Stimulated activated CD8-positive, alpha-beta memory T cell treated with anti-CD3 and anti-CD28 coated beads, Interleukin-15, amount 100 ng/mL, for 4 hours (primary cell): ENCODE measurements around the gene NCBP2L.

Experiments used
- DNase-seq, 2 donors: peaks; one replicate each; pipeline ENCODE4 v3.0.0-alpha.2; 2020; ENCODE audit warnings: low read depth in 2 of 2

Gene NCBP2L

DNA sequence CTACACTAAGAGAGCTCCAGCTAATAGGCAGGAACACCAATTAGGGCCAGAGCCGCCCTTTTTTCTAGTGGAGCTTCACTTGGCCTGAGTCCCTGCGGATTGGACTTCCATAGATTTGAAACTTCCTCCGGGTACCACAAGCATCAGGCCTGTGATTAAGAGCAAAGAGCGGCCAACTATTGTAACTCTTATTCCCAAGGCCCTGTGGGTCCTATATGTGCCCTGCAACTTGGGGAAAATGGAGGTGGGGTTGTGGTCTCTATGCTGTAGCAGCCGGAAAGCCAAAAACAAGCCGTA is at the start of gene NCBP2L:
Gene NCBP2L, plus strand, starts transcription at position 198 of the 297 bp plus-strand sequence. CDS start 16,488 bp downstream, outside the sequence.
- no peak for DNase-seq

DNA sequence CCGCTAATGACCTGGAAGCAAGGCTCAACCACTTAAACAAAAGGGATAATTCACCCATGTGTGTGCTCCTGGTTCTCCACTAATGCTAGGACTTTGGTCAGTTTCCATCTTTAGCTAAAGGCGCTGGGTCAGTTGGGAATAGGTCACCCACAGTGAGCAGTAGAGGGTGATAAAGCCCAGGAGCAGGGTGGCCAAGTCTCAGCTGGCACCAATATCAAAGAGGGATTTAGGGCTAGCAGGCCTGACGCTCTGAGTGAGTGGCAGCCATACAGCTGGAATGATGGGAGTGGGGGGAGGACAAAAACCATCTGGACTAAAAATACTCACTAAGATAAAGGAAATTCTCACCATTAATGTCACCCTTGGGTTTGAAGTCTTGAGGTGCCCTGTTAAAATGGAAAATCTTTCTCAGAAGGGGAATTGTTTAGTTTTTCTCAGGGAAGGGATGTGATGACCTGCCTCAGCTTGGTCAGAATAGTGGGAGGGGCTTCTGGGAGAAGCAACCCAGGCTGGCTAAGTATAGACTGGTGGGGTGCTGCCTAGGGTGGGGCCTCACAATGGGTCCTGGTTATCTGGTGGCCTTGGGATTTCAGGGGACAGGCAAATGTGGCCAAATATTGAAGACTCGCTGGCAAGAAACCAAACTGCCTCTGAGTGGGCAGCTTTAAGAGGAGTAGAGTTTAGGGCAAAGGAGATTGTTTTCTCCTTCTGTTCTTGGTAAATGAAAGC is 49.0 kb upstream of the NCBP2L start:
- no peak for DNase-seq

DNA sequence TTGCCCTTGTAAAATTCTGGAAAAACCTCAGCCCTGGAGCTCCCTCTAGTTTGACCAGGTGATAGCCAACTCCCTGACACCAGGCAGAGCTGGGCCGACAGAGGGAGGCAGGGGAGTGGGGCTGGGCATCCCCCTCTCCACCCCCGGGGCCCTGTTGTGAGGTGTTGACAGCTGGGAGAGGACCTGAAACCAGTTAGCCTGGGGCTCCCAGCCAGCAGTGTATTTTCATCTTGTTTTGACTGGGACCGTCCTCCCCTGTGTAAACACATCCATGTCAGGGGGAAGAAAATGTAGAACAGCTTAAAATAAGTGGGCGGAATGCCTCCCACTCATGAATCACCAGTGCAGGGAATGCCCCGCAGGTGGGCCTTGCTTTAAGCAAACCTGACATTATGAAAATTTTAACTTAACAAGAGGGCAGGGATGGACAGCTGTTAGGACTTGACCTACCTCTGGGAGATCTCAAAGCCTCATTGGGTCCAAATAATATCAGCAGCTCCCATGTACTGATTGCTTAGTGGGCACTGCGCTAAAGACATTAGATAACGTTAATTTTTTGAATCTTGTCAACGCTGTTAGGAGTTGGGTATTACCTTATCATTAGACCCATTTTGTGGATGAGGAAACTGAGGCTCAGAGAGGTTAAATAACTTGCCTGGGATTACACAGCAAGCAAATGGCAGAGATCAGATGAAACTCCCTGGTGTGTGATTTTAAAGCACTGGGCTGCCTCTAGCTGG is 47.8 kb upstream of the NCBP2L start:
- no peak for DNase-seq

DNA sequence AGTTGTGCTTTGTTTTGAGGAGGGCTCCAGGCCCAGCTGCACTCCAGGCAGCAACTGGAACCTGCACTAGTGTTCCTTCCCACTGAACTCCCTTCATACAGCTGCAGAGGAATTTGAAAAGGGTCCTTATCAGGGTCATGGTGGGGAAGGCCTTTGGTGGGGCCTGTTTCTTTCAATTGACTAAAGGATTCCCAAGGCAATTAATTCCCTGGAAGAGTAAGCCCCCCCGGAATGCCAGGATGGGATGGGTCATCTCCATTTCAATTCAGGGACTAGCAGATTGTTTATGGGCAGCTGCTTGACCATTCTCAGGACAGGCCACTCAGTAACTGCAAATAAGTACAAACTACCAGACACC is 47.3 kb upstream of the NCBP2L start:
- no peak for DNase-seq

DNA sequence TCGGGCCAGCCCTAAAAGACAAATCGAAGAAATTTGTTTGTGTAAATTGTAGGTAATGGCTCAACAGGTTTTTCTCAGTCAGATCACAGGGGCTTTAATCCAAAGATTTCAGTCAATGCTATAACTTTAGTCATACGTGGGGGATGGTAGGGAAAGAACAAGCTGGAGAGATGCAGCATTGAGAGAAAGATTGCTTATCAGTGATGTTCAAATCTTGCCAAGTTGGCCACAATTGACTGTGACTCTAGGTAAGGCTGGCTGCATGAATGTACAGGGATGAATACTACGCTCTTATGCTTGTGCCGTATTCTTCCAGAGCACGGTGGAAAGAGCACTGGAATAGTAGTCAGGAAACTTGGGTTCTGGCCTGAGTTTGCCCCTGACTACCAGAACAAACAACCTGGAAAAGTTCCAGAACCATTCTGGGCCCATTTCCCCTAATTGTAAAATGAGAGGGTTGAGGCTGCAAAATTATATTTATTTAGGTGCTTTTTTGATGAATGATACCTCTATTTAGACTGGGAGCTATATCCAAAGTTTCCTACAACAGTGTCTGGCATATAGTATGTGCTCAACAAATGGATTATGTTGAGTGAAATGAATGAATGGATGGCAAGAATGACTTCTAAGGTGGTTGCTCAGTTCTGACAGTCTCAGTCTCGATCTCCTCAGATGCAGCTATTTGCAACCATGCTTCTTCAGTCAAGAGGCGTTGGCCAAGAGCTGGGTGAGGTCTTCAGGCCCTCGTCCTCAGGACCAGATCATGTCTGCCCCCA is 46.4 kb upstream of the NCBP2L start:
- DNase-seq: no peak

DNA sequence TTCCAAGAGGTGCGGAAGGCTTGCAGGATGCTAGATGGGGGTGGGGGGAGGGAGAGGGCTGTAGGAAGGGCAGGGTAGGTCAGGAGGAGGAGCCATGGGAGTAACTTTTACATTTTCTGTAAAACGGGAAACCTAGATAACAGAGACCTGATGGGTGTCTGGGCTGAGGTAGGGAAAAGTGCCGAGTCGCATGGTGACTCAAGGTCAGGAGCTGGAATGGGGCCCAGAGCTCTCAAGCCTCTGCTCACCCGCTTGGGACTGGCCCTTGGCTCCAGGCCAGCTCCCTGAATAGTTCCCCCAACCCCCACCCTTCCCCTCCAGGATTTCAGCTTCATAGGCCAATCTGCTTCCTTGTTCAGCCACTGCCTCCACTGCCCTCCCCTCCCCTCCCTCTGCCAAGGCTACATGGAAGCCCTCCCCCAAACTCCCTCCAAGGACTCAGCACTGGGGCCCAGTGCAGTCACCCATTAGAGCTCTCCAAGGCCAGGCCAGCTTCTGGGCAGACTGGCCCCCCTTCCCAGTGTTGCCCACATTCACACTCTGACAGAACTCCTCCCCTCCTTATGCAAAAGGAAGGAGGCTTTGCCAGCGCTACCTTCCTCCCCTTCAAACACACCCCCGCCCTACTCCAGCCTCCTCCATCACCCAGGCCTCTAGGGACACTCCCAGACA is 45.6 kb upstream of the NCBP2L start:
- DNase-seq: no peak

DNA sequence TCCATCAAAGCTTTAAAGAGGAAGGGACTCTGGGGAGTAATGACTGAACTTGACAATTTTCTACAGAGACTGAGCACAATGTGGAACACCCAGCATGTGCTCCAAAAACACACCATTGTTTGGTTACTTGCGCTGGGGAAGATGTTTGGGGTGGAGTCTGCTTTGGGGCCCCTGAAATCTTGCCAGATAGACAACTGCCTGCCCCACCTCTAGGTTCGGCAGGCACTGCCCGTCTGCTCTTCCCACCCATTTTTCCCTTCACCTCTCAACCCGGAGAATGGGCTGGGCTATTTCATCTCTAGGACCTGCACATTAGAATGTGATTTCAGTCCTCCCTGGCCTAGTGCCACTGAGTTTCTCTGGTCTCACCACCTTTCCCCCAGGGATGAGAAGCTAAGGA is 43.8 kb upstream of the NCBP2L start:
- no peak for DNase-seq

DNA sequence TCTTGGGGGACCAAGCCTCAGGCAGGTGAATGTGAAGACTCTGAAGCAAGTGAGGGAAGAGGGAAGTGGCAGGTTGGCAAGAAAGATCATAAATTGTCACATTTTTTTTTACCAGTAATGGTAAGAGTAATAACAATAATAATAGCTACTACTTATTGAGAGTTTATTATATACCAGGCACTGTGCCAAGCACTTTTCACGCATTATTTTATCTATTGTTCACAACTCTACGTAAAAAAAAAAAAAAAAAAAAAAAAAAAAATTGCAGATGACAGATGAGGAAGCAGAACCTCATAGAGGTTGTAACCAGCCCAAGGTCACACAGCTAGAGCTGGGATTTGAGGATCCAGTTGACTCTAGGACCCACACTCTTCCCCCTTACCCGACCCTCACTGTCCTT is 42.9 kb upstream of the NCBP2L start:
- DNase-seq: no peak

DNA sequence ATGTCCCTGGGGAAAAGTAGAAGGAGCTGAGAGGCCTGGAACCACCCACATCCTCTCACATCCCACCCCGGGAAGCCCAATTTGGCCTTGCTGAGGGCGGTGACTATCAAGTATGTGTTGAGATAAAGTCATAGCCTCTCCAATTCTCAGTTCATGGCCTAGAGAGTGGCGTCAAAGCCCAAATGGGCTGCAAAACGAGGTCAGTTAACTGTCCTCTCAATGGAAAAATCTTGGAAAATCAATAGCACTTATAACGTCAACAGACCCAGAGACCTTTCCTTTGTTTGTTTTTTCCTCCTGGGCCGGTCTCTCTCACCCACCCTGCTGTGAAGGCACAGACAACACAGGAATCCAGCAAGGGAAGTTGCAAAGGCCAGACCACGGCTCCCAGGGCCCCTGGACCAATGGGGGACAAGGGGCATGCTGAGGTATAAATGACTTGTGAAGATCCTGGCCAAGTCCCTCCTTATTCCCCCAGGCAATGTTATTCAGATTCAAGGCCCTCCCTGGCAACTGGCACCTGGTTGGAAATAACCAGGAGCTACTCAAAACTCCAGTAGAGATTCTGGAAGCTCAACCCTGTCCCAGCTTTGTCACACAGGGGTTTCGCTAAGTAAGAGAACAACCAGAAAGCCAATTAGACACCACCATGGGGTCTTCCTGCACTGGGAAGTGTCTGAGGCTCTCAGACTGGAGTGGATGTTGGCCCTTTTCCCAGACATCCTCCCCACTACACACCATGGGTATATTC is 40.6 kb upstream of the NCBP2L start:
- DNase-seq: no peak

DNA sequence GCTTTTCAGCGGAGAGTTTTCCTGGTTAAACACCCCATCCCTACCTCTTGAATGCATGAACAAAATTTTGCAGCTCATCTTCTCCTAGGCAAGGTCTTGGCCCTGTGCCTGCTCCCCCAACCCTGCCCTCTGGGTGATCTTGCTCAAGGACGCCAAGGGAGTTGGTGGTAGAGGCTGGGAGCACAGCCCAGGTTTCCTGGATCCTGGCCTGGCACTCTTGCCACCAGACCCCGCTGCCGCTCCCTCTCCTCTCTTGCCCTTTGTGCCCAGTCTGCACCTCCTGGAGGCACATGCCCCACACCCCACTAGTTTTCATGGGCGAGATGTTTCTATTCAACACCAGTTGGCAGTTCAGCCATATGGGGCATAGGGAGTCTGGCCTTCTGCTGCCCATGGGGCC is 39.3 kb upstream of the NCBP2L start:
- no peak for DNase-seq

DNA sequence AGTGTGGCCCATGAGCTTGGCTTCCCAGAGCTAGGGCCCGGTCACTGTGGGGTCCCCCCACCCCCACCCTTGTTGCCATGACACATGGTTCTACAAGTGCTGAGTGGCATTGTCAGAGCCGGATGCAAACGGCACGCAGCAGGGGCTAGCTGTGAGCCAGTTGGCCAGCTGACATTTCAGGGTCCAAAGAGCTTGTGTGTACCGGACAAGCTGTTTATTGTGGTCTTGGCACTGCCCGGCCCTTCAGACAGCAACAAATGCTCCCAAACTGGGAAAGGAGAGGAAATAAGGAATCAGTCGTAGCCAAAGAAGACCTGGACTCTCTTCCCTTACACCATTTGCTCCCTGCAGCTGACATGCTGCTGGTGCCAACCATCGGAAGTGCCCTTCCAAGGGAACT is 38.8 kb upstream of the NCBP2L start:
- no peak for DNase-seq

DNA sequence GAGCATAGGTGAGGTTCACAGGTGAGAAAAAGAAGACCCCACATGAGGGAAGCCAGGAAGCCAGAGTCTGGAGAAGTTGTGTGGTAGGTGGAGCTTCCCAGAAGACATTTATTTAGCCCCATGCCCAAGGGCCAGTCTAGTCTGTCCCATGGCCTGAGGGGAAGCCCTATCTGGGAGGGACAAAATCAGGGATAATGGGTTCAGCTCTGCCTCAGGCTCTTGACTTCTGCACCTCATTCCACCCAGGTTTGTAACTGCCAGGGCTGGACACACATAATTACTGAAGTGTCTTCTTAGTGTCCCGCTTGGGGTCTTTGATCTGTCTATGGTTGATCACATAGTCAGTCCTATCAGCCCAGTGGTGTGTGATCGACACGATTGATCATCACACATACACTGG is 38.0 kb upstream of the NCBP2L start:
- DNase-seq: no peak

DNA sequence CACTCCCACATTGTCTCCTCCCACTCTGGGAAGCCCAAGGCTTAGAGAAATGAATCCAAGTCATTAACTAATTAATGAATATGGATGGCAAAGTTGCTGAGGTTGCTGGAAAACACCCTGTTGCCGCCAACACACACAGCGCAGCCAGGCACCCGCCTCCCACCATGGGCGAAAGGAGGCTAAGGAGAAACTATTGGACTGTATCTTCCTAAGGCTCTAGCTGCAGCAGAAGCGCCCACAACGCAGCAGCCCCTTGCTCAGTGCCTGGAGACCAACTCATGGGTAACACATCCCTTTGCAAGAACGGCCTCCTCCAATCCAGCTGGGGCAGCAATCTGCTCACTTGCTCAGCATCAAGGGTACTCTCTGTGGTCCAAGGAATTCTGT is 36.1 kb upstream of the NCBP2L start:
- no peak for DNase-seq

DNA sequence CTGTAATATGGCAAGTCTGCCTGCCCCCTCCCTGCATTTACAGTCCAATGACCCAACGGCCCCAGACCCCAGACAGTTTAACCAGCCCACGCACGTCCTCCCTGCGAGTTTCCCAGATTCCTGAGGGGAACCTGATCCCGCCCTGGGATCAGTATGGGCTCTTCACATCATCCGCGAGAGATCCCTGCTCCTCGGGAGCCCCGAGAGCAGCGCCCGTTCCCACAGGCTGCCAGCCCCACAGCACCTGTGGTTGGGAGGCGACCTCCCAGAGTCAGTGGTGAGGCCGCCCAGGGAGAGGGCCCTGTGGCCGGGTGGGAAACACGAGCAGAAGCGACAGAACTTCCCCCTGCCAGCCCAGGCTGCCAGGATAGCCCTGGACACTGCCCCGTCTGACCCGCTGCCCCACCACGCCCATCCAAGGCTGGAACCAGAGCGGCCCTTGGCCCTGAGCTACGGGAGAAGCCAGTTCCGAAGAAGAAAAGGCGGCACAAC is 34.8 kb upstream of the NCBP2L start:
- no peak for DNase-seq

DNA sequence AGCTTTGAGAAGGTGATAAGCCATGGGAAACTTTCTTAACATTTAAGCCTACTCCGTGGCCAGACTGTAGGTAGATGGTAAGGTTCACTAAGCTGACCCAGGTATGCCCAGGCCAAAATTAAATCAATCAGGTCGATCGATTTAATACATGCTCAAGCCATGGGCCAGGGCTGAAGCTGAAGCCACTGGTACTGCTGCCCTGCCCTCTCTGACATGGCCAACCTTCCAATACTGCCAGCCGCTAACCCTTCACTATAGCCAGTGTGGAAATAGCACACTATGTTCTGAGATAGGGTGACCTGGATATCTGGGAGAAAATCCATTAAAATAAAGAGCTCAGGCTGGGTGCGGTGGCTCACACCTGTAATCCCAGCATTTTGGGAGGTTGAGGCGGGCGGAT is 33.5 kb upstream of the NCBP2L start:
- no peak for DNase-seq

DNA sequence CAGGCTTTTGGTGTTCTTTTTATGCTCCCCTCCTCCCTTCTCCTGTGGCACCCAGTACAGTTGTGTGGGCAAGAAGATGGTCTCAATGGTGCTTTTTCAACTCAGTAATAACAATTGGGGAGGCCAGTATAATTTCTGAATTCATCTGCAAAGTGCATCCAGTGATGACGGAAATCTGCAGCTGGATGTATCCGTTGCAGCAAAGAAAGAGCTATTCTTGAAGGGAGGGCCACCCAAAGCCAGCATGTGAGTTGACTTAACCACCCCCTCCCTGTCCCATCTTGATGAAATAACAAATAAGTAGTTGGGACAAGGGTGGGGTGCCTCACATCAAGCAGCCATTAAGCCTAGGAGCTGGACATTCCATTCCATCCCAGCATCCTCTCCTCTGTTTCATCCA is 32.7 kb upstream of the NCBP2L start:
- DNase-seq: no peak

DNA sequence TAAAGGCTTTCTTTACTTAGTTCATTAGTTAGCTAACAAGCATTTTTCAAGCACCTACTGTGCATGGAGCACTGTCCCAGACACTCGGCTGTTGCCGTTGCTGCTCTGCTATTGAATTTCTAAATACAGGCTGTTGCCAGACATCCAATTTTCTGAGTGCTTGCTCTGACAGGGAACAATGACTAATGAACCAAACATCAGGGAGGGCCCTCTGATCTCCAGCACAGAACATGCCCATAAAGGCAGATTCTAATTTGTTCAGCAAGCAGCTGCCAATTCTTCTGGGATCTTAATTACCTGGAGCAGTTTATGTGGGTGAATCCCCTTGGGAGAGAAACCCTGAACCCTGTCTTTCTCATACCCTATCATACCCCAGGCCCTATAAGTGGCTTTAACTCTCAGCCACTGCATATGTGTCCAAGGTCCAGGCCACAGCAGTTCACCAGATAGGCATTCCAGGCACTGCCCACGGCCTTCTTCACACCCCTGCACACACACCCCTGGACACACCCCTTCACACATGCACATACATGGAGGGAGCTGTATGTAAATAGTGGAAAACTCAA is 29.9 kb upstream of the NCBP2L start:
- no peak for DNase-seq

DNA sequence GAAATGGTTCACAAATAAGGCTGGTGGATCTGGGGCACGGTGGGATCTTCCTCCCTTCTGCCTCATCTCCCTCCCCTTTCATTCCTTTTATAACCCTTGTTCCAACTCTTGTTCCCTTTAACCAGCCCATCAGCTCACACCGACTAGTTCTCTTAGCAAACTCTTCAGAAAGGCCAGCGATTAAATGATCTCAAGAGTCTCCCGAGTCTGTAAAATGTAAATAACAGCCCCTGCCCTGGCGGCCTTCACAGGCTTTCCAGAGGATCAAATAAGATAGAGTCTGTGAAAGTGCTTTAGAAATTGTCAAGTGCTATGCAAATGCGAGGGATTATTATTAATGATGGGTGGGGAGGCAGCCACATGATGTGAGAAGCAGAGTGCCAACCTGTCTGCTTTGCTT is 29.0 kb upstream of the NCBP2L start:
- no peak for DNase-seq

DNA sequence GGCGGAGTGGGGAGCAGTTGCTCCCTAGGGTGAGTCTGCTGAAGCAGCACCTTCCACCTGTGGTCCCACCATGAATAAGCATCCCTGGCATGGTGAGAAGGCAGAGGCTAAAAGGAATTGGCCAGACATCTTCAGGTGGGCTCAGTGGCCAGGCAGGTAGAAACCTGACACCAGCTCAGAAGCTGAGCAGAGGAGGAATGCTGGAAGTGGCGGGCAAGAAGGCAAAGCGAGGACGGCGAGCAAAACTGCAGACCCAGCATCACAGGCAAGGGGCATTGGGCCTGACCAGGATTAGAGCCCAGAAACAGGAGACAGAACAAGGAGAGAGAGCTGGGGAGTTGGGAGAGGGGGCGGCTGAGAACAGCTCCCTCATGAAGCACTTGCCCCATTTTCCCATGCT is 27.3 kb upstream of the NCBP2L start:
- DNase-seq: no peak

DNA sequence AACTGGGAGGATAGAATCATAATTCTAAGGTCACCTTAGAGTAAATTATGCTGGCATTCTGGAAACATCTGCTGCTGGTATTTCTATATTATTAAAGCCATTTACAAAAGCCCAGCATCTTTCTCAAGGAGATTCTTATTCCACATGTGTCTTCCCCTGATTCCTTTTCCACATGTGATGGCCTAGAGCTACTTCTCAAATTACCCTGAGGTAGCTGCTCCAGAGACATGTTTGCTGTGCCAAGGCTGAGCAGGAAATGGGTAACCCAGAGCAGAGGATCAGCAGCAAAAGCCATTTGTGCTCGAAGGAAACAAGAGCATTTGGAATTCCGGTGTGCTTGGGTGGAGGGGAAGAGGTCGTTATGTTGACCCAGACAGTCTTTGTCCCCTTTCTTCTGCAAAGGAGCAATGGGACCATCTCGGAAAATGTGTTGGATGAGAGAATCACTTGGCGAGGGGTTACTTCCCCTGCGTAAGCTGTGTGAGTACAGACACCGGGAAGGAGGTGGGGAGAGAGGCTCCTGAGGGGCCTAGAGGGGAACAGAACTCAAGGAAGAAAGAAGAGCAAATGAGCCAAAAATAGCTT is 26.6 kb upstream of the NCBP2L start:
- DNase-seq: no peak

DNA sequence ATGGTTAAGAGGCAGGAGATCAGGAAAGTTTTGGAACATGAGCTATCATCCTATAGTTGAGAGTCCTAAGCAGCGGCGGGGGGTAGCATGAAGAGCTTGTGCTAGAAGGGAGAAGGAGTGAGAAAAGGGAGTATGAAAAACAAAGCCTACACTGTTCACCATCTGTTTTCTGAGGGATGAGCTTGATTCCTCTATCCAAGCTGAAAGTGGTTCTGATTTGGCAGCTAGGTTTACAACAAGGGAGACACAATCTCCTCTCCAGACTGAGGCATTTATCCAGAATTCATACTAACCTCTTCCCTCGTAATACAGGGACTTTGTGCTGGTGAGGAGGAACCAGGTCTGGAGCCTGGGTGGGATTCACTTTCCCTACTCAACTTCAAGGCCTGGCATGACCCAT is 25.5 kb upstream of the NCBP2L start:
- DNase-seq: no peak
